22Rv1 (cell line): ENCODE results near the gene STAT4.

ENCODE experiments used
- ZFX ChIP-seq: fragments of 450-650 bp; IDR thresholded peaks from 2 replicates; pipeline ENCODE4 v1.6.1; 2017; ENCODE audit warnings: antibody characterized with exemption, borderline replicate concordance
- TF ChIP-seq, protein P1 (sequence below): fragments of 450-650 bp; IDR thresholded peaks from 2 replicates; pipeline ENCODE4 v1.5.1; 2017; ENCODE audit warnings: mild to moderate bottlenecking

DNA sequence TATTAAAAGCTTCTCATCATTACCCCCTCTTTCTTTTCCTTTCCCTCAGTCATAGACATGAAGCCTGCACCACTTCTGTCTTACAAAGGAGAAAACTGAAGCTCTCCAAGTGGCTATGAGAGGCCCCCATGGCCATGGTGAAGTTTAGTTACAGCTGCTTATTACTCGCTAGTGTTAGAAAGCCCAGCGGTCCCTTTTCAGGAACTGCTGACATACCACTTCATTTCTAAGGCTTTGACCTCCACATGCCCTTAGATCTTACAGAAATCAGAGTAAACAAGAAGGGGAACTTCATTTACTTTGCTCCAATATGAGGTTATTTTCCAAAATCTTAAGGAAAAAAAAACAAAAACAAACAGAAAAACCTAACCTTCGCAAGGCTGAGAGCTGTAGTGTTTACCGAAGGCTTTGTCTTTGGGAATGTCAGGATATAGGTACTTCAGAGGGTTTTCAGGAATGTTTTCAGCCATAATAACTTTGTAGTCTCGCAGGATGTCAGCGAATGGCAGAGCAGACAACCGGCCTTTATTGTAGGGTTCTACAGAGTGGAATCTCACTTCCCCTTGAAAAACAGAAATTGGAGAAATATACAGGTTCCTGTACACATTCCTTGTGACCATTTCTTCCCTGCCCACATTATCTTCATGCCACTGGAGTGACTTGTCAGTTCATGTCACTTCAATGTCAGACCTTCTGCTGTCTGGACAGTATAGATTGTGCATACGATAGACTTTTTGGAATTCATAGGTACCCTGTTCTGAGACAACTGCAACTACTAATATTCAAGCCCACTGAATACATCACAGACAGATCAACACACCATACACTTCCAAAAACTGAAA is 118.0 kb downstream of the STAT4 start:
- TF ChIP-seq, protein P1, sequence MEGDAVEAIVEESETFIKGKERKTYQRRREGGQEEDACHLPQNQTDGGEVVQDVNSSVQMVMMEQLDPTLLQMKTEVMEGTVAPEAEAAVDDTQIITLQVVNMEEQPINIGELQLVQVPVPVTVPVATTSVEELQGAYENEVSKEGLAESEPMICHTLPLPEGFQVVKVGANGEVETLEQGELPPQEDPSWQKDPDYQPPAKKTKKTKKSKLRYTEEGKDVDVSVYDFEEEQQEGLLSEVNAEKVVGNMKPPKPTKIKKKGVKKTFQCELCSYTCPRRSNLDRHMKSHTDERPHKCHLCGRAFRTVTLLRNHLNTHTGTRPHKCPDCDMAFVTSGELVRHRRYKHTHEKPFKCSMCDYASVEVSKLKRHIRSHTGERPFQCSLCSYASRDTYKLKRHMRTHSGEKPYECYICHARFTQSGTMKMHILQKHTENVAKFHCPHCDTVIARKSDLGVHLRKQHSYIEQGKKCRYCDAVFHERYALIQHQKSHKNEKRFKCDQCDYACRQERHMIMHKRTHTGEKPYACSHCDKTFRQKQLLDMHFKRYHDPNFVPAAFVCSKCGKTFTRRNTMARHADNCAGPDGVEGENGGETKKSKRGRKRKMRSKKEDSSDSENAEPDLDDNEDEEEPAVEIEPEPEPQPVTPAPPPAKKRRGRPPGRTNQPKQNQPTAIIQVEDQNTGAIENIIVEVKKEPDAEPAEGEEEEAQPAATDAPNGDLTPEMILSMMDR, result no peak
- TF ChIP-seq ZFX, result no peak
